Measurements from ENCODE around the gene TIPIN. TPM values are rescaled to one million over a fixed set of nuclear protein-coding genes. Genes with fewer than 3 reads are reported as not detected.

TIPIN gene
- total RNA-seq, 1 experiment from 2014 or later, result 22.2 TPM

DNA sequence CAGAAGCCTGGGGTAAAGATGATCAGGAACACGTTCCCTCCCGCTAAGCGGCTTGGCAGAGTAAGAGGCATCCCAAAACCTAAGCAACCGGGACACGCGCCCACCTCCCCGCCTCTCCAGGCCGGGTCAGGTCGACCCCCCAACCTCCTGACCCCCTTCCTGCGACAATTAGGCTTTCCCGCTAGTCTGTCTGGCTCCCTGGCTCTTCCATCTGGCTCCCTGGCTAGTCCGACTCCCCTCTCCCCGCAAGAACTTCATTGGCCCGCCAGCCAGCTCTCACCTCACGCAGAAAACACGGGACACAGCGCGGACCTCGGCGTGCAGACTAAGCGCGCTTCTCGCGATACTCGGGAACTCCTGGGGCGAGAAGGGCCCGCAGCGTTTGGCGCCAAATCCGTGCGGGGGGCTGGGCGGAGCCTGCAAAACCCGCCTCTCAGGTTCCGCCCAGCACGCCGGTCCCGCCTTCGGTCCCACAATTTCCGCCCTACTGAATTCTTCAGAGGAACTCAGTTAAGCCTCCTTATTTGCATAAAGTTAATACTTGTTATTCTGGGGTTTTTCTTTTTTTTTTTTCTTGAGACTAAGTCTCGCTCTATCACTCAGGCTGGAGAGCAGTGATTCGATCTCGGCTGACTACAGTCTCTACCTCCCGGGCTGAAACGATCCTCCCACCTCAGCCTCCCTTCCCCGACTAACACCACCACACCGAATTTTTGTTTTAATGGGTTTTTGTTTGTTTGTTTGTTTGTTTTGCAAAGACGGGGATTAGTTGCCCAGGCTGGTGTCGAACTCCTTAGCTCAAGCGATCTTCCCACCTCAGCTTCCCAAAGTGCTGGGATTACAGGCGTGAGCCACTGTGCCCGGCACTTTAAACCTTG lies at the start of gene TIPIN (continued):
- TF ChIP-seq, protein P1, sequence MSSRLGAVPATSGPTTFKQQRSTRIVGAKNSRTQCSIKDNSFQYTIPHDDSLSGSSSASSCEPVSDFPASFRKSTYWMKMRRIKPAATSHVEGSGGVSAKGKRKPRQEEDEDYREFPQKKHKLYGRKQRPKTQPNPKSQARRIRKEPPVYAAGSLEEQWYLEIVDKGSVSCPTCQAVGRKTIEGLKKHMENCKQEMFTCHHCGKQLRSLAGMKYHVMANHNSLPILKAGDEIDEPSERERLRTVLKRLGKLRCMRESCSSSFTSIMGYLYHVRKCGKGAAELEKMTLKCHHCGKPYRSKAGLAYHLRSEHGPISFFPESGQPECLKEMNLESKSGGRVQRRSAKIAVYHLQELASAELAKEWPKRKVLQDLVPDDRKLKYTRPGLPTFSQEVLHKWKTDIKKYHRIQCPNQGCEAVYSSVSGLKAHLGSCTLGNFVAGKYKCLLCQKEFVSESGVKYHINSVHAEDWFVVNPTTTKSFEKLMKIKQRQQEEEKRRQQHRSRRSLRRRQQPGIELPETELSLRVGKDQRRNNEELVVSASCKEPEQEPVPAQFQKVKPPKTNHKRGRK (CRISPR knock-in tag; IDR thresholded peaks at IDR 0.05; ENCODE audit: borderline replicate concordance), result no peak
- TF ChIP-seq, protein P2, sequence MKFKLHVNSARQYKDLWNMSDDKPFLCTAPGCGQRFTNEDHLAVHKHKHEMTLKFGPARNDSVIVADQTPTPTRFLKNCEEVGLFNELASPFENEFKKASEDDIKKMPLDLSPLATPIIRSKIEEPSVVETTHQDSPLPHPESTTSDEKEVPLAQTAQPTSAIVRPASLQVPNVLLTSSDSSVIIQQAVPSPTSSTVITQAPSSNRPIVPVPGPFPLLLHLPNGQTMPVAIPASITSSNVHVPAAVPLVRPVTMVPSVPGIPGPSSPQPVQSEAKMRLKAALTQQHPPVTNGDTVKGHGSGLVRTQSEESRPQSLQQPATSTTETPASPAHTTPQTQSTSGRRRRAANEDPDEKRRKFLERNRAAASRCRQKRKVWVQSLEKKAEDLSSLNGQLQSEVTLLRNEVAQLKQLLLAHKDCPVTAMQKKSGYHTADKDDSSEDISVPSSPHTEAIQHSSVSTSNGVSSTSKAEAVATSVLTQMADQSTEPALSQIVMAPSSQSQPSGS (CRISPR knock-in tag; IDR thresholded peaks at IDR 0.05; ENCODE audit: borderline replicate concordance, low read depth), result no peak
- TF ChIP-seq ZNF232 (CRISPR knock-in tag; IDR thresholded peaks at IDR 0.05) (peak; percentile 77; the same call in 1 of the 2 replicates), CREB1 (CRISPR knock-in tag; IDR thresholded peaks at IDR 0.05) (peak; percentile 62; the same call in 1 of the 2 replicates), GABPB1 (CRISPR knock-in tag; IDR thresholded peaks at IDR 0.05) (peak; percentile 61), TP53 (CRISPR knock-in tag; IDR thresholded peaks at IDR 0.05) (no peak)
- TF ChIP-seq, protein P3, sequence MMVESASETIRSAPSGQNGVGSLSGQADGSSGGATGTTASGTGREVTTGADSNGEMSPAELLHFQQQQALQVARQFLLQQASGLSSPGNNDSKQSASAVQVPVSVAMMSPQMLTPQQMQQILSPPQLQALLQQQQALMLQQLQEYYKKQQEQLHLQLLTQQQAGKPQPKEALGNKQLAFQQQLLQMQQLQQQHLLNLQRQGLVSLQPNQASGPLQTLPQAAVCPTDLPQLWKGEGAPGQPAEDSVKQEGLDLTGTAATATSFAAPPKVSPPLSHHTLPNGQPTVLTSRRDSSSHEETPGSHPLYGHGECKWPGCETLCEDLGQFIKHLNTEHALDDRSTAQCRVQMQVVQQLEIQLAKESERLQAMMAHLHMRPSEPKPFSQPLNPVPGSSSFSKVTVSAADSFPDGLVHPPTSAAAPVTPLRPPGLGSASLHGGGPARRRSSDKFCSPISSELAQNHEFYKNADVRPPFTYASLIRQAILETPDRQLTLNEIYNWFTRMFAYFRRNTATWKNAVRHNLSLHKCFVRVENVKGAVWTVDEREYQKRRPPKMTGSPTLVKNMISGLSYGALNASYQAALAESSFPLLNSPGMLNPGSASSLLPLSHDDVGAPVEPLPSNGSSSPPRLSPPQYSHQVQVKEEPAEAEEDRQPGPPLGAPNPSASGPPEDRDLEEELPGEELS (CRISPR knock-in tag; IDR thresholded peaks at IDR 0.05), result peak; percentile 61; the same call in 1 of the 2 replicates
- TF ChIP-seq, protein P4, sequence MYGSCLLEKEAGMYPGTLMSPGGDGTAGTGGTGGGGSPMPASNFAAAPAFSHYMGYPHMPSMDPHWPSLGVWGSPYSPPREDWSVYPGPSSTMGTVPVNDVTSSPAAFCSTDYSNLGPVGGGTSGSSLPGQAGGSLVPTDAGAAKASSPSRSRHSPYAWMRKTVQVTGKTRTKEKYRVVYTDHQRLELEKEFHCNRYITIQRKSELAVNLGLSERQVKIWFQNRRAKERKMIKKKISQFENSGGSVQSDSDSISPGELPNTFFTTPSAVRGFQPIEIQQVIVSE (CRISPR knock-in tag; IDR thresholded peaks at IDR 0.05; ENCODE audit: borderline replicate concordance), result no peak
- TF ChIP-seq, protein P5, sequence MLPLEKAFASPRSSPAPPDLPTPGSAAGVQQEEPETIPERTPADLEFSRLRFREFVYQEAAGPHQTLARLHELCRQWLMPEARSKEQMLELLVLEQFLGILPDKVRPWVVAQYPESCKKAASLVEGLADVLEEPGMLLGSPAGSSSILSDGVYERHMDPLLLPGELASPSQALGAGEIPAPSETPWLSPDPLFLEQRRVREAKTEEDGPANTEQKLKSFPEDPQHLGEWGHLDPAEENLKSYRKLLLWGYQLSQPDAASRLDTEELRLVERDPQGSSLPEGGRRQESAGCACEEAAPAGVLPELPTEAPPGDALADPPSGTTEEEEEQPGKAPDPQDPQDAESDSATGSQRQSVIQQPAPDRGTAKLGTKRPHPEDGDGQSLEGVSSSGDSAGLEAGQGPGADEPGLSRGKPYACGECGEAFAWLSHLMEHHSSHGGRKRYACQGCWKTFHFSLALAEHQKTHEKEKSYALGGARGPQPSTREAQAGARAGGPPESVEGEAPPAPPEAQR (CRISPR knock-in tag; IDR thresholded peaks at IDR 0.05), result no peak
- TF ChIP-seq, protein P6, sequence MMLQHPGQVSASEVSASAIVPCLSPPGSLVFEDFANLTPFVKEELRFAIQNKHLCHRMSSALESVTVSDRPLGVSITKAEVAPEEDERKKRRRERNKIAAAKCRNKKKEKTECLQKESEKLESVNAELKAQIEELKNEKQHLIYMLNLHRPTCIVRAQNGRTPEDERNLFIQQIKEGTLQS (CRISPR knock-in tag; conservative IDR thresholded peaks at IDR 0.05), result 0 out of 2 replicates have a peak, but pooled peaks have one; percentile 35

DNA sequence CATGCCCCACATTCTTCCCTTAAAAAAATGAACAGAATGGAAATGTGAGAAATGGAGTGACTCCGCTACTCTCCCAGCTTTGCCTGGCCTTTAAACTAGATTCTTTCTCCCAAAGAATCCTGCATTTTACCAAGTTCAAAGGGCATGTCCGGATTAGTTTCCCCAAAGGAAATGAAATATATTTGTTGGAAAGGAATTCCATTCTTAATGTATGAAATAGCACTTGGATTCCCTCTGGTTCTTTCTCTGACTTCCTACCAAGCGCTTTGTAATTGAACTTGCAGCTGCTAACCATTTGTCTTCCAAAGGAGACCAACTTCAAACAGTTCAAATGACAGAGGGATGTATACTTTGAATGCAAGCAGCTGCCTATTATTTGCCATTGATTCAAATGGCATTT lies 49.1 kb upstream of the TIPIN start:
- Mint-ChIP-seq H3K4me1 (peaks cover 95% of the 10 kb centered on the region), H3K27ac (peak overlapping the region; percentile 94)
- POLR2A ChIA-PET, result no interaction called here
- TF ChIP-seq NR2C2 (CRISPR knock-in tag; IDR thresholded peaks at IDR 0.05) (no peak), JAZF1 (CRISPR knock-in tag; IDR thresholded peaks at IDR 0.05) (no peak), CREM (CRISPR knock-in tag; IDR thresholded peaks at IDR 0.05) (no peak), ZNF138 (CRISPR knock-in tag; conservative IDR thresholded peaks at IDR 0.05) (no peak), RORB (CRISPR knock-in tag; IDR thresholded peaks at IDR 0.05) (no peak), ZNF671 (CRISPR knock-in tag; IDR thresholded peaks at IDR 0.05) (no peak), ZBTB21 (CRISPR knock-in tag; IDR thresholded peaks at IDR 0.05; ENCODE audit: borderline replicate concordance) (no peak), FOXJ3 (CRISPR knock-in tag; IDR thresholded peaks at IDR 0.05; ENCODE audit: borderline replicate concordance) (no peak), NFYB (CRISPR knock-in tag; conservative IDR thresholded peaks at IDR 0.05; ENCODE audit: low read depth) (no peak), RELA (CRISPR knock-in tag; IDR thresholded peaks at IDR 0.05; ENCODE audit: borderline replicate concordance) (no peak), SP1 (CRISPR knock-in tag; conservative IDR thresholded peaks at IDR 0.05) (no peak), CREB1 (CRISPR knock-in tag; IDR thresholded peaks at IDR 0.05) (no peak)
- TF ChIP-seq, protein P7, sequence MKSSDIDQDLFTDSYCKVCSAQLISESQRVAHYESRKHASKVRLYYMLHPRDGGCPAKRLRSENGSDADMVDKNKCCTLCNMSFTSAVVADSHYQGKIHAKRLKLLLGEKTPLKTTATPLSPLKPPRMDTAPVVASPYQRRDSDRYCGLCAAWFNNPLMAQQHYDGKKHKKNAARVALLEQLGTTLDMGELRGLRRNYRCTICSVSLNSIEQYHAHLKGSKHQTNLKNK (CRISPR knock-in tag; IDR thresholded peaks at IDR 0.05), result no peak
- TF ChIP-seq, protein P8, sequence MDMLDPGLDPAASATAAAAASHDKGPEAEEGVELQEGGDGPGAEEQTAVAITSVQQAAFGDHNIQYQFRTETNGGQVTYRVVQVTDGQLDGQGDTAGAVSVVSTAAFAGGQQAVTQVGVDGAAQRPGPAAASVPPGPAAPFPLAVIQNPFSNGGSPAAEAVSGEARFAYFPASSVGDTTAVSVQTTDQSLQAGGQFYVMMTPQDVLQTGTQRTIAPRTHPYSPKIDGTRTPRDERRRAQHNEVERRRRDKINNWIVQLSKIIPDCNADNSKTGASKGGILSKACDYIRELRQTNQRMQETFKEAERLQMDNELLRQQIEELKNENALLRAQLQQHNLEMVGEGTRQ (CRISPR knock-in tag; IDR thresholded peaks at IDR 0.05), result no peak
- TF ChIP-seq, protein P5 (CRISPR knock-in tag; IDR thresholded peaks at IDR 0.05), result no peak

More for the DNA sequence above, 49.1 kb upstream of the TIPIN start:
- CTCF ChIA-PET, result interaction anchor here (1.4 to 6.4 kb wide), 2 partner anchors 22 to 93 kb away, joined by 3 to 50 read pairs; partner anchors contain the start of gene SNAPC5
- Mint-ChIP-seq H3K4me3 (peak overlapping the region; percentile 6; the same call in 1 of the 2 replicates), H3K36me3 (peaks cover 2% of the 10 kb centered on the region; the same call in 1 of the 2 replicates), H3K27me3 (ENCODE audit: low read depth) (no peaks in the 10 kb centered on the region), H3K9me3 (no peaks in the 10 kb centered on the region; the same call in 1 of the 2 replicates)
- ATAC-seq, result no peak
- DNase-seq (ENCODE audit: low spot score), result no peak
